Astrocyte of the spinal cord (primary cell): ENCODE results near the gene TSPAN11.

Experiments used
- DNase-seq: peaks from one replicate; pipeline ENCODE4 v3.0.0; 2011; ENCODE audit warnings: low read depth, low spot score
- H3K4me3 ChIP-seq: 2 replicates; pipeline ENCODE4 v1.5.1; 2011; ENCODE audit warnings: low read depth, mild to moderate bottlenecking, low read length, moderate library complexity
- in situ Hi-C: cut with HindIII; loops from 2 replicates; pipeline ENCODE4 v1.10.0; 2017; ENCODE audit warnings: low sequenced_read_pairs
- TF ChIP-seq, protein P1 (sequence below): IDR thresholded peaks from 2 replicates; pipeline ENCODE4 v1.5.1; 2012; ENCODE audit warnings: low read depth, mild to moderate bottlenecking, low read length, inconsistent platforms

The TSPAN11 gene

DNA sequence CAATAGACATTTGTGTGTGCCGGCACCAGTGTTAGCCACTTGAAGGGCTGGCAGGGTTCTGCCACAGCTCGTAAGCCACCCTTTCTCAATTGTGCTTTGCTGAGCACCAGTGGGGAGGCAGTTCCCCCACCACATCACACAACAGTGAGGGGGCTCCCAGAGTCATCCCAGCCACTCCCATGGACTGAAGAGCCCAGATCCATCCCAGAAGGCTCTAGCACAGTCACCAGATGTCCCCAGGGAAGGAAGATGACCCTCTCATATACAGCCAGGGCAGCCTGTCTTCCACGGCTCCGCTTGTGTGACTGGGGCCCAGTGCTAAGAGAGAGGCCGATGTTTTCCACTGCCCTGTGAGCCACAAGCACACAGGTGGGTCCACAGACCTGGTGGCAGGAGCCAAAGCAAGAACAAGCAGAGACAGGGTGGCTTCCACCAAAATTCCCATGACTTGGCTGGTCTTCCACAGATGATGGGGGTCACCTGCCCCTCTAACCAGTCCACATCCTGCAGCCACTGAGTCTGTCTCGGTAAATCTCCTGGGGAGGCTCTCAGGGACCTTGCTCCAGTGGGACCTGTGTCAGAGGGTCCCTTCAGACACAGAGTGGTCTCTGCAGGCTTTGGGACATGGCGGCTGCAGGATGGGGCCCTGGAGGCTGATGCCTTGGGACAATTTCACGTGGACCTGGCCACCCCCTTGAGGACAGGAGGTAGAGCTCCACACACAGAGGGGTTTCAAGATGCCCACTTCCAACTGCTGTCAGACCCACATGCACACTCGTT is 75.2 kb downstream of the TSPAN11 start:
- TF ChIP-seq, protein P1, sequence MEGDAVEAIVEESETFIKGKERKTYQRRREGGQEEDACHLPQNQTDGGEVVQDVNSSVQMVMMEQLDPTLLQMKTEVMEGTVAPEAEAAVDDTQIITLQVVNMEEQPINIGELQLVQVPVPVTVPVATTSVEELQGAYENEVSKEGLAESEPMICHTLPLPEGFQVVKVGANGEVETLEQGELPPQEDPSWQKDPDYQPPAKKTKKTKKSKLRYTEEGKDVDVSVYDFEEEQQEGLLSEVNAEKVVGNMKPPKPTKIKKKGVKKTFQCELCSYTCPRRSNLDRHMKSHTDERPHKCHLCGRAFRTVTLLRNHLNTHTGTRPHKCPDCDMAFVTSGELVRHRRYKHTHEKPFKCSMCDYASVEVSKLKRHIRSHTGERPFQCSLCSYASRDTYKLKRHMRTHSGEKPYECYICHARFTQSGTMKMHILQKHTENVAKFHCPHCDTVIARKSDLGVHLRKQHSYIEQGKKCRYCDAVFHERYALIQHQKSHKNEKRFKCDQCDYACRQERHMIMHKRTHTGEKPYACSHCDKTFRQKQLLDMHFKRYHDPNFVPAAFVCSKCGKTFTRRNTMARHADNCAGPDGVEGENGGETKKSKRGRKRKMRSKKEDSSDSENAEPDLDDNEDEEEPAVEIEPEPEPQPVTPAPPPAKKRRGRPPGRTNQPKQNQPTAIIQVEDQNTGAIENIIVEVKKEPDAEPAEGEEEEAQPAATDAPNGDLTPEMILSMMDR: no peak
- H3K4me3 ChIP-seq: no peak overlapping the region
- no peak for DNase-seq
- in situ Hi-C loops: no loop called here

DNA sequence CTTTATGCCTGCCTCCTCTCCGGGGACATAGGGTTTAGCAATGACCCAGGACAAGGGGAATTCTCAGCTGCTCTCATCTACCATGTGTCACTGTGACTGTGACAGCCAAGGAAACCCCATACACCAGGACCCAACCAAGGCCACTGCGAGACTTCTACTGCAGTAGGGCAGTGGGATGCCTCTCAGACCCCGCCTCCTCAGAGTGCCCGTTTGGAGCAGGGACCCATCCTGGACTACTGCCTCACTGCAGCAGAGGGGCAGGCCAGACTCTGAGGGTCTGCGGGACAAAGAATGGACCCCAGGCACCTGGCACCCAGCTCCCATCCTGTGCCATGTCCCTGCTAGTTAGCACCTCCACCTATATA is 75.8 kb downstream of the TSPAN11 start:
- in situ Hi-C loops: no loop called here
- DNase-seq: no peak
- TF ChIP-seq, protein P1: no peak
- no peak overlapping the region for H3K4me3 ChIP-seq

GRCh38 chr12:31002999-31003398 is 76.5 kb downstream of the TSPAN11 start:
- no peak overlapping the region for H3K4me3 ChIP-seq
- in situ Hi-C loops: no loop called here
- DNase-seq: no peak
- TF ChIP-seq, protein P1: no peak

DNA sequence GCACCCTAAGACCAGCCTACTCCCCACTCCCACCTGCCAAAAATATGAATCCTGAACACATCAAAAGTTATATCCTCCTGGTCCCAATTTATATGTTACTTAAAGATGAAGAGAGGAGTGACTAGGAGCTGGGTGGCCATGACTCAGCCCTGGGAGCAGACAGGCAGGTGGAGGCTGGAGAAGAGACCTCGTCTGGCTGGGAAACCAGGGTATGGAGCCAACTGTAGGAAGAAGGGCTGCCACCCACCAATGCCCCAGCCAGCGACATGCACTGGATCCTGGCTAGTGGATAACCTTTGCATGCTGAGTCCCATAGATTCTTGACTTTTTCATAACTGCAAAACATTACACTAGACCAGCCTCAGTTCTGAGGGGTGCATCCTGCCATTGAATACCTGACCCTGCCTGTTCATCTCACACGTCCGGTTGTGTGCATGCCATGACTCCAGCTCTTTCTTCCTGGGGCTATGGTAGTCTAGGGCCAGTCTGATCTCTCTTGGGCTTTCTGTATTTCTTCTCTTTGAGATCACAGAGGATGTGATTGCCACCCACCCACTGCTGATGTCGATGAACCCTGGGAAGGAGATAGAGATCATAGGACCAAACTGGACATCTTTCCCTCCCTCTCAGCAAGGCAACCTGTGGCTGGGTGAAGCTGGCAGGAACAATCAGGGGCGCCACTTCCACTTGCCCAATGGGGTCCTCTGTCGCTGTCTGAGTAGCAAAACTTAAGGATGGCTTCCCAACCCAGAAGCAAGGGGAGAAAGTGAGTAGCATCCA is 77.5 kb downstream of the TSPAN11 start:
- no peak for DNase-seq
- TF ChIP-seq, protein P1: no peak
- in situ Hi-C loops: no loop called here
- no peak overlapping the region for H3K4me3 ChIP-seq

- TF ChIP-seq, protein P1: no peak
- in situ Hi-C loops: no loop called here
- DNase-seq: no peak
- no peak overlapping the region for H3K4me3 ChIP-seq
These were observed 78.1 kb downstream of the TSPAN11 start for GRCh38 chr12:31004666-31005065.

DNA sequence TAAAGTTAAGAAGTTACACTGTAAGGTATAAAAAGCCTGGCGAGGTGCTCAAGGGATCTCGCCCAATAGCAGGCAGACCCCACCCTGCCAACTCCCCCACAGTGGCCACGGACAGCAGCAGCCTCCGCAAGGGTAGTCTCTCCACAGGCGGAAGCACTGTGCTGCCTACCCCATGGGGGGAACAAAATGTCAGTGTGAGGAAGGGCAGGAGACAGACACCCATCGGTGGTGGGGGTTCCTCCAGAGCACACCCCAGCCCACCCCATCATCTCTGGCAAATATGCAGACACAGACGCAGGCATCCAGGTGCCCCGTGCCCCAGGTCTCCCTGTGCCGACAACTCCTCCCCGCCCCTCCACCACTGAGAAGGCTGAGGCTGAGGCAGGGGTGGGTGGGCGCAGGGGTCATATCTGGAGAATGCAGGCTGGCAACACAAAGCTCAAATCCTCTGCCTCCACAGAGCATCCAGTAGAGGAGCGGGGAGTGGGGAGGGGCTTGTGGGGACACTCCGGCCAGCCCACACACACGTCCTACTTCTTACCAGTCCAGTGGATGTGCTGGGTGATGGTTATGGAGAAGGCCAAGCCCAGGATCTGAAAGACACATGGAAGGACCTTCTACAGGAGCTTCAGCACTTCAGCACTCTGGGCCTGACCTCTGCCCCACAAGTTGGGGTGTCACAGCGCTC is 78.9 kb downstream of the TSPAN11 start:
- H3K4me3 ChIP-seq: no peak overlapping the region
- TF ChIP-seq, protein P1: no peak
- in situ Hi-C loops: no loop called here
- no peak for DNase-seq
